ENCODE data around the gene PPP4R3C.
"Not testable (repeated sequence)": the region's sequence is repeated elsewhere in the genome, so short reads cannot be mapped to it uniquely, and the experiment has no call there.

GRCh38 chrX:27459129-27459528, 4.0 kb downstream of the PPP4R3C start:
- not testable (repeated sequence) for TF ChIP-seq POLR2A, CTCF (IDR thresholded peaks at IDR 0.05)

All from heart left ventricle (tissue), 13 donors.